Measurements from ENCODE around the gene WDR59.

Gene WDR59

GRCh38 chr16:75012380-75013081 lies 27.6 kb upstream of the WDR59 start:
- peak overlapping the region; percentile 13 for H3K27ac ChIP-seq
- peaks cover 6% of the 10 kb centered on the region for H3K4me1 ChIP-seq
- no peaks in the 10 kb centered on the region for H3K9me3 ChIP-seq (ENCODE audit: control insufficient read depth, low read length)
- H3K79me2 ChIP-seq: peaks cover 30% of the 10 kb centered on the region
- H3K4me2 ChIP-seq (ENCODE audit: low read length): no peak overlapping the region
- H3K4me3 ChIP-seq (ENCODE audit: low read depth, low read length): no peak overlapping the region
- no peaks in the 10 kb centered on the region for H3K36me3 ChIP-seq (ENCODE audit: control insufficient read depth, insufficient read depth, low read length)
- TF ChIP-seq CTCF (IDR thresholded peaks at IDR 0.05): no peak
- no peak overlapping the region for H3K9ac ChIP-seq
- no peaks in the 10 kb centered on the region for H3K27me3 ChIP-seq (ENCODE audit: control insufficient read depth, insufficient read depth, low read length)
- H2AFZ ChIP-seq: no peak overlapping the region

- no peaks in the 10 kb centered on the region for H3K36me3 ChIP-seq (ENCODE audit: control insufficient read depth, insufficient read depth, low read length)
- H3K79me2 ChIP-seq: peaks cover 34% of the 10 kb centered on the region
- no peak overlapping the region for H3K4me2 ChIP-seq (ENCODE audit: low read length)
- peaks cover 5% of the 10 kb centered on the region for H3K4me1 ChIP-seq
- H3K9me3 ChIP-seq (ENCODE audit: control insufficient read depth, low read length): no peaks in the 10 kb centered on the region
- no peak overlapping the region for H3K9ac ChIP-seq
- H2AFZ ChIP-seq: no peak overlapping the region
- H3K27me3 ChIP-seq (ENCODE audit: control insufficient read depth, insufficient read depth, low read length): no peaks in the 10 kb centered on the region
- TF ChIP-seq CTCF (IDR thresholded peaks at IDR 0.05): no peak
- no peak overlapping the region for H3K4me3 ChIP-seq (ENCODE audit: low read depth, low read length)
- H3K27ac ChIP-seq: peak overlapping the region; percentile 13
These were observed 26.8 kb upstream of the WDR59 start for GRCh38 chr16:75011634-75012307.

GRCh38 chr16:75010427-75010826 lies 25.5 kb upstream of the WDR59 start:
- Histone ChIP-seq H3K27me3 (ENCODE audit: control insufficient read depth, insufficient read depth, low read length) (no peaks in the 10 kb centered on the region), H3K9me3 (ENCODE audit: control insufficient read depth, low read length) (no peaks in the 10 kb centered on the region), H2AFZ (no peak overlapping the region), H3K36me3 (ENCODE audit: control insufficient read depth, insufficient read depth, low read length) (no peaks in the 10 kb centered on the region), H3K9ac (no peak overlapping the region), H3K27ac (no peak overlapping the region), H3K79me2 (peaks cover 39% of the 10 kb centered on the region), H3K4me1 (peaks cover 5% of the 10 kb centered on the region), H3K4me2 (ENCODE audit: low read length) (no peak overlapping the region), H3K4me3 (ENCODE audit: low read depth, low read length) (no peak overlapping the region)
- no peak for TF ChIP-seq CTCF (IDR thresholded peaks at IDR 0.05)

GRCh38 chr16:75007443-75007842 lies 22.5 kb upstream of the WDR59 start:
- Histone ChIP-seq H3K9ac (no peak overlapping the region), H3K4me3 (ENCODE audit: low read depth, low read length) (no peak overlapping the region), H3K4me2 (ENCODE audit: low read length) (no peak overlapping the region), H3K79me2 (peaks cover 55% of the 10 kb centered on the region), H2AFZ (no peak overlapping the region), H3K27me3 (ENCODE audit: control insufficient read depth, insufficient read depth, low read length) (no peaks in the 10 kb centered on the region), H3K27ac (no peak overlapping the region), H3K4me1 (peaks cover under 1% of the 10 kb centered on the region), H3K9me3 (ENCODE audit: control insufficient read depth, low read length) (no peaks in the 10 kb centered on the region), H3K36me3 (ENCODE audit: control insufficient read depth, insufficient read depth, low read length) (no peaks in the 10 kb centered on the region)
- no peak for TF ChIP-seq CTCF (IDR thresholded peaks at IDR 0.05)
